ENCODE measurements around the gene POLA2.

DNA sequence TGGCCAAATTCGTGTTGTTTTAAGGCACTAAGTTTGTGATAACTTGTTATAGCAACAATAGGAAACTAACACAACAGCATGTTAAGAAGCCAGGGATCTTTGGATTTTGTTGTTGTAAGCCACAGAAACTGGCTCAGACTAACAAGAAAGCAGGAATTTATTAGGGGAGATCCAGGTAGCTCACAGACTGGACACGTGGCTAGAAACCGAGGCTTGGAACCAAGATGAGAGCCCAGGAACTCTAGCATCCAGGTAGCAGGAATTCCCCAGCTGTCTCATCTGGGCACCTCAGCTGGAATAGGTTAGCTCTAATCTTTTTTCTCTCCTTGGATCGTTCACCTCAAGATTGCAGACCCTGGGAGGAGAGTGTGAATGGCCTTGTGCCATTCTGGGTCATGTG, 24.9 kb downstream of the POLA2 start:
- TF ChIP-seq USF2 (CRISPR knock-in tag; IDR thresholded peaks at IDR 0.05), result no peak
- no peak for TF ChIP-seq CTCF (IDR thresholded peaks at IDR 0.05)
- TF ChIP-seq ESRRA (CRISPR knock-in tag; IDR thresholded peaks at IDR 0.05; ENCODE audit: borderline replicate concordance), result no peak
- TF ChIP-seq, protein P1, sequence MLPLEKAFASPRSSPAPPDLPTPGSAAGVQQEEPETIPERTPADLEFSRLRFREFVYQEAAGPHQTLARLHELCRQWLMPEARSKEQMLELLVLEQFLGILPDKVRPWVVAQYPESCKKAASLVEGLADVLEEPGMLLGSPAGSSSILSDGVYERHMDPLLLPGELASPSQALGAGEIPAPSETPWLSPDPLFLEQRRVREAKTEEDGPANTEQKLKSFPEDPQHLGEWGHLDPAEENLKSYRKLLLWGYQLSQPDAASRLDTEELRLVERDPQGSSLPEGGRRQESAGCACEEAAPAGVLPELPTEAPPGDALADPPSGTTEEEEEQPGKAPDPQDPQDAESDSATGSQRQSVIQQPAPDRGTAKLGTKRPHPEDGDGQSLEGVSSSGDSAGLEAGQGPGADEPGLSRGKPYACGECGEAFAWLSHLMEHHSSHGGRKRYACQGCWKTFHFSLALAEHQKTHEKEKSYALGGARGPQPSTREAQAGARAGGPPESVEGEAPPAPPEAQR (CRISPR knock-in tag; IDR thresholded peaks at IDR 0.05), result no peak
- TF ChIP-seq CREM (CRISPR knock-in tag; IDR thresholded peaks at IDR 0.05), result no peak
